CD14-positive monocyte (primary cell): ENCODE data around the gene NFYC. TPM values are rescaled to one million over a fixed set of nuclear protein-coding genes. Genes with fewer than 3 reads are reported as not detected.
A peak's percentile ranks its signal among the peaks of the same experiment; 100 is the strongest.

Experiments
- DNase-seq, 3 donors: peaks; one replicate each; pipeline ENCODE4 v3.0.0-alpha.2; 2011 to 2022
- H2AFZ ChIP-seq: 2 replicates; pipeline ENCODE4 v1.6.0; 2012; ENCODE audit warnings: mild to moderate bottlenecking, low read depth, low read length, inconsistent platforms; ENCODE audit not compliant: insufficient read depth, poor library complexity, severe bottlenecking
- H3K27ac ChIP-seq, 2 donors: 1 replicate in 1 of 2; 2 replicates in 1 of 2; pipeline ENCODE4 v1.5.1; 2012 to 2013; ENCODE audit warnings: low read length in 2 of 2, control low read depth in 1 of 2, inconsistent platforms in 1 of 2, low read depth in 1 of 2, mild to moderate bottlenecking in 1 of 2
- H3K27me3 ChIP-seq, 2 donors: one replicate each; pipeline versions ENCODE4 v1.6.0 to v1.6.1; 2011 to 2013; ENCODE audit warnings: low read length in 2 of 2; ENCODE audit not compliant: control insufficient read depth in 2 of 2, insufficient read depth in 2 of 2
- H3K36me3 ChIP-seq, 2 donors: replicated peaks in 1 of 2; 1 replicate in 1 of 2; 2 replicates in 1 of 2; pipeline versions ENCODE4 v1.5.1 to v1.6.1; 2012 to 2013; ENCODE audit warnings: low read length in 2 of 2, control low read depth in 1 of 2, inconsistent platforms in 1 of 2, mild to moderate bottlenecking in 1 of 2; ENCODE audit not compliant: insufficient read depth in 2 of 2, control insufficient read depth in 1 of 2
- H3K4me1 ChIP-seq, 2 donors: 1 replicate in 1 of 2; 2 replicates in 1 of 2; pipeline versions ENCODE4 v1.5.1 to v1.6.1; 2012 to 2013; ENCODE audit warnings: low read length in 2 of 2, control low read depth in 1 of 2, inconsistent platforms in 1 of 2, mild to moderate bottlenecking in 1 of 2, moderate library complexity in 1 of 2; ENCODE audit not compliant: insufficient read depth in 2 of 2, control insufficient read depth in 1 of 2
- H3K4me2 ChIP-seq: replicated peaks from 2 replicates; pipeline ENCODE3; 2012; ENCODE audit warnings: low read length, moderate library complexity, mild to moderate bottlenecking; ENCODE audit not compliant: poor library complexity, severe bottlenecking; ENCODE audit errors: extremely low read depth
- H3K4me3 ChIP-seq, 3 experiments: fragments of 200-600 bp in 1 of 3; sonication (generic) in 1 of 3; replicated peaks in 1 of 3; 1 replicate in 2 of 3; 2 replicates in 1 of 3; pipeline ENCODE4 v1.5.1; 2011 to 2013; ENCODE audit warnings: low read length in 3 of 3, mild to moderate bottlenecking in 3 of 3, control low read depth in 2 of 3, low read depth in 2 of 3, inconsistent platforms in 1 of 3, moderate library complexity in 1 of 3
- H3K79me2 ChIP-seq: 2 replicates; pipeline ENCODE4 v1.6.0; 2012; ENCODE audit warnings: mild to moderate bottlenecking, control low read depth, inconsistent platforms, low read length, moderate library complexity; ENCODE audit not compliant: insufficient read depth
- H3K9ac ChIP-seq: 2 replicates; pipeline ENCODE4 v1.6.0; 2017; ENCODE audit warnings: low read length, mild to moderate bottlenecking; ENCODE audit not compliant: insufficient read depth, poor library complexity, severe bottlenecking
- H3K9me3 ChIP-seq, 2 donors: replicated peaks in 1 of 2; 1 replicate in 1 of 2; 2 replicates in 1 of 2; pipeline versions ENCODE4 v1.5.1 to v1.6.1; 2012 to 2013; ENCODE audit warnings: low read length in 2 of 2, control low read depth in 1 of 2; ENCODE audit not compliant: control insufficient read depth in 1 of 2, insufficient read depth in 1 of 2
- H4K20me1 ChIP-seq: 2 replicates; pipeline ENCODE4 v1.6.0; 2012; ENCODE audit warnings: mild to moderate bottlenecking, low read length, control low read depth, moderate library complexity; ENCODE audit not compliant: insufficient read depth
- H3K27ac Mint-ChIP-seq, 7 donors: one replicate each; pipeline ENCODE4 v1.8.0; 2020; ENCODE audit warnings: mild to moderate bottlenecking in 7 of 7, mixed read lengths in 7 of 7, moderate library complexity in 6 of 7, inconsistent platforms in 2 of 7
- H3K27me3 Mint-ChIP-seq, 3 donors: one replicate each; pipeline ENCODE4 v1.8.0; 2021 to 2022; ENCODE audit warnings: low read depth in 3 of 3, mild to moderate bottlenecking in 3 of 3, mixed read lengths in 3 of 3, moderate library complexity in 3 of 3, inconsistent platforms in 1 of 3
- H3K36me3 Mint-ChIP-seq, 2 donors: one replicate each; pipeline ENCODE4 v1.8.0; 2020; ENCODE audit warnings: mixed read lengths in 2 of 2, inconsistent platforms in 1 of 2, mild to moderate bottlenecking in 1 of 2
- H3K4me1 Mint-ChIP-seq: one replicate; pipeline ENCODE4 v1.8.0; 2020; ENCODE audit warnings: mild to moderate bottlenecking, mixed read lengths
- H3K4me3 Mint-ChIP-seq, 2 donors: one replicate each; pipeline ENCODE4 v1.8.0; 2020; ENCODE audit warnings: mild to moderate bottlenecking in 2 of 2, mixed read lengths in 2 of 2, moderate library complexity in 1 of 2
- H3K9me3 Mint-ChIP-seq, 7 donors: one replicate each; pipeline ENCODE4 v1.8.0; 2020 to 2022; ENCODE audit warnings: mixed read lengths in 7 of 7, mild to moderate bottlenecking in 6 of 7, moderate library complexity in 6 of 7, inconsistent platforms in 2 of 7
- CTCF ChIP-seq: fragments of 200-600 bp; IDR thresholded peaks from one replicate; pipeline ENCODE4 v1.8.0; 2022; ENCODE audit warnings: antibody characterized with exemption, mild to moderate bottlenecking
- WGBS: methylation state at CpG from one replicate; pipeline ENCODE4 v1.1.5; 2013; ENCODE audit warnings: missing lambda C conversion rate; ENCODE audit not compliant: insufficient coverage; 5-methylcytosine and 5-hydroxymethylcytosine counted together
- intact Hi-C, 2 donors: fragments of 100-400 bp; cut with micrococcal nuclease; formaldehyde crosslinking; loops; one replicate each; pipeline versions ENCODE4 v1.15.0 to v1.15.1; 2023
- polyA plus RNA-seq, 3 donors: library from polyadenylated mRNA; depleted of rRNA in 1 of 3; unstranded in 2 of 3; stranded (reverse) in 1 of 3; fragments of 300-500 nt in 2 of 3; fragments of >200 nt in 1 of 3; fragmentation: Illumina TruSeq in 2 of 3; gene quantifications; 1 replicate in 2 of 3; 2 replicates in 1 of 3; pipeline ENCODE4 v1.2.3, GENCODE V29; 2012 to 2021

The NFYC gene
- polyA plus RNA-seq, 3 donors: 61.2 to 142 (median 68.2) TPM

DNA sequence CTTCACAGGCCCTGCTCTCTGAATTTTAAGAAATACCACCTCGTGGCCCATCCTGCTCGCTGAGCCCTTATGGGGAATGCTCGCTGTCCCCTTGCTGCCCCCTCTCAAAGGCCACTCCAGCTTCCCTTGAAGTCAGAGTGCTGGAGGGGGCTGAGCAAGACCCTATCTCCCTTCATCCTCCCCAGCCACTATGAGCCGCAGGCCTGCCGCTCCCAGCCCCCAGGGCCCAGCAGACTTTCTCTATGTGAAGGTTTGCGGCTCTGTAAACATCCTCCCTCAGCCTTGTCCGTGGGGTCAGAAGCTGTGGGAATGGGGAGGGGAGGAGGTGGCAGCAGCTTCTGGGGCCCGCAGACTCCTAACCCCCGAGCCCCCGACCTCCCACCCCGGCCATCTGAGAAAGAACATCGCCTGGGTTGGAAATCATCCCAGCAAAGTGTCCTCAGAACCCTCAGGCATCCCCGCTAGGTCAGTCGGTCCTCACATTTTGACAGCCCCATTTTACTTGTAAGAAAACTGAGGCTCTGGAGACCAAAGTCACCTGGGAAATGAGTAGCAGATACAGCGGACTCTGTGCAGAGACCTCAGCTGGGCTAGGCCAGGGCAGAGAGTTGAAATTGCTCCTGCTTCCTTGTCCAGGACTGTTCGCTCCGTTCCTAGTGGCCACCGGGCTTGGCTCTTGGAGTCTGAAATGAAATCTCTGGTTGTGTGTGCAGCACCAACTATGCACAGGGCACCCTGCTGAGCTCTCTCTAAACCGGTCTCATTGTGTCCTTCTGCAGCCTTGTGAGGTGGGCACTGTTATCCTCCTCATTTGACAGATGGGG, 96.4 kb downstream of the NFYC start:
- Histone ChIP-seq H2AFZ (no peak overlapping the region), H3K27ac (no peak overlapping the region), H3K4me1 (peaks cover 7 to 10% of the 10 kb centered on the region in 2 donors), H3K9ac (no peak overlapping the region), H3K36me3 (no peaks in the 10 kb centered on the region), H4K20me1 (no peaks in the 10 kb centered on the region), H3K4me3 (no peak overlapping the region), H3K27me3 (peaks cover 7 to 25% of the 10 kb centered on the region in 2 donors), H3K9me3 (peaks cover 0 to 2% of the 10 kb centered on the region in 2 donors), H3K4me2 (no peak overlapping the region), H3K79me2 (no peaks in the 10 kb centered on the region)
- no peak for TF ChIP-seq CTCF
- no peak for DNase-seq
- intact Hi-C loops: no loop called here
- Mint-ChIP-seq H3K9me3 (peaks cover 0 to 10% (median 2%) of the 10 kb centered on the region in 7 donors), H3K4me1 (peaks cover 9% of the 10 kb centered on the region), H3K36me3 (peaks cover 3 to 5% of the 10 kb centered on the region in 2 donors), H3K27ac (peak overlapping the region in 2 of 7 donors; percentile 58 to 70), H3K4me3 (no peak overlapping the region), H3K27me3 (peaks cover 25 to 48% (median 27%) of the 10 kb centered on the region in 3 donors)
- 97% methylated on average over 9 of the region's 19 CpGs for WGBS

- H3K4me2 ChIP-seq: no peak overlapping the region
- DNase-seq: no peak
- Mint-ChIP-seq H3K9me3 (peaks cover 0 to 7% (median 0%) of the 10 kb centered on the region in 7 donors), H3K4me1 (peaks cover 5% of the 10 kb centered on the region), H3K27me3 (peaks cover 22 to 43% (median 24%) of the 10 kb centered on the region in 3 donors), H3K4me3 (no peak overlapping the region), H3K27ac (peak overlapping the region in 1 of 7 donors; percentile 70), H3K36me3 (peaks cover 2 to 3% of the 10 kb centered on the region in 2 donors)
- peaks cover 3 to 4% of the 10 kb centered on the region in 2 donors for H3K4me1 ChIP-seq
- H3K79me2 ChIP-seq: no peaks in the 10 kb centered on the region
- no peaks in the 10 kb centered on the region for H4K20me1 ChIP-seq
- intact Hi-C loops: no loop called here
- H3K9me3 ChIP-seq: no peaks in the 10 kb centered on the region
- no peak overlapping the region for H3K27ac ChIP-seq
- WGBS: 94% methylated on average over 12 of the region's 17 CpGs
- no peak overlapping the region for H3K4me3 ChIP-seq
- no peaks in the 10 kb centered on the region for H3K36me3 ChIP-seq
- no peak overlapping the region for H2AFZ ChIP-seq
- H3K27me3 ChIP-seq: peaks cover 3 to 21% of the 10 kb centered on the region in 2 donors
- no peak overlapping the region for H3K9ac ChIP-seq
- TF ChIP-seq CTCF: no peak
These were observed 97.2 kb downstream of the NFYC start for GRCh38 chr1:40788561-40789341.
